Stimulated activated CD4-positive, alpha-beta T cell treated with anti-CD3 and anti-CD28 coated beads, Interleukin-12 subunit alpha, Interleukin-12 subunit beta, amount 100 ng/mL, for 48 hours (primary cell): ENCODE measurements around the gene PLPP1.

Experiments used
- DNase-seq, 3 donors: peaks; one replicate each; pipeline ENCODE4 v3.0.0-alpha.2; 2020; ENCODE audit warnings: low read depth in 2 of 3, low spot score in 1 of 3

Gene PLPP1

DNA sequence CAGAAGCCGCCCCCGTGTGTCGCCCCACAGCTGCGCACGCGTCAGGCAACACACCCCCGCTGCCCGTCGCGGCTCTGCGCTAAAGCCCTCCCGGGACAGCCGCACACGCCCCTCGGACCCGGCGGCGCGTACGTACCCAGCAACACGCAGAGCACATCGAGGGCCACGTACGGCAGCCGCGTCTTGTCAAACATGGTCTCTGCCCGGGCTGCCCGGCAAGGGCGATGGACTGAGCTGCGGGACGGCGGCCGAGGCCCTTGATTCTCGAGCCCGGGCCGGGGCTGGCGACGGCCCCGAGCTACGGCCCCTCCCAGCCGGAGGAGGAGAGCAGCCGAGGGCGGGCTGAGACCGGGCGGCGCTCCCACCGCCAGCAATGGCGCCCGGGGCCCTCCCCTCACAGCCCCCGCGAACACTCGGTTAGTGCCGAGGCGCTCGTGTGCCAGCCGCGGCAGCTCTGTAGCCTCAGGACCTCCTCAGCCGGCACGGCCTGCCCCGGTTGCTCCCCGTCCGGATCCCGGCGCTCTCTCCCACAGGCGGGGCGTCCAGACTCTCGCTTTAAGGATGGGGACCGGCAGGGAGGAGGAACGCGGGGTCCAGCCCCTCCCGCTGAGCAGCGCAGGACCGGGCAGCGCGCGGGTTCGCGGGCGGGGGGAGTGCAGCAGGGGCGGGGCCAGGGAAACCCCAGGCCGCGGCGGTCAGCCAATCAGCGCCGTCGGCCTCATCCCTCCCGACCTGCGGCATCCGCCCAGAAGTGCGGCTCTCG lies at the start of gene PLPP1:
Gene PLPP1 (minus strand): TSS at position 529 of the 763 bp plus-strand sequence. CDS start 335 bp downstream, at position 194.
- DNase-seq, result peak; percentile 53 to 81 (median 73)

GRCh38 chr5:55583578-55583977 lies 48.8 kb upstream of the PLPP1 start:
- DNase-seq, result no peak

- DNase-seq, result no peak
These were observed 47.5 kb upstream of the PLPP1 start for GRCh38 chr5:55582256-55582655.

GRCh38 chr5:55580042-55580441 lies 45.3 kb upstream of the PLPP1 start:
- DNase-seq, result no peak

- no peak for DNase-seq
These were observed 44.0 kb upstream of the PLPP1 start for GRCh38 chr5:55578771-55579170.

GRCh38 chr5:55577353-55578060 lies 42.7 kb upstream of the PLPP1 start:
- no peak for DNase-seq

DNA sequence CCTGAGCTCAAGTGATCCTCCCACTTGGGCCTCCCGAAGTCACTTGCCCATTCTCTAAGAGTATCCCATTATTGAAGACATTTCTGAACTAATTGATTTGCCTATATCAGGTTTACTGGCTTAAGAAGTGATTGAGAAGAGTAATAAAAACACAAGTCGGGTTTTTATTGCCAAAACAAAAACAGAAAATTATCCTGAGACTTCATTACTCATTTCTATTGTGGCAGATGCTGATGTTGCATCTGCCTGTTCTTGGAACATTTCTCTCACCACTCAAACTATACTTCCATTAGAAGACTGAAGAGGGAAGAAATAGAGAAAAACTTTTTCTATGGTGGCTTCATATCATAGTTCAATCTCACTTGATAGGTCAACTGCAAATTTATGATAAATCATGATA lies 41.9 kb upstream of the PLPP1 start:
- DNase-seq, result no peak

DNA sequence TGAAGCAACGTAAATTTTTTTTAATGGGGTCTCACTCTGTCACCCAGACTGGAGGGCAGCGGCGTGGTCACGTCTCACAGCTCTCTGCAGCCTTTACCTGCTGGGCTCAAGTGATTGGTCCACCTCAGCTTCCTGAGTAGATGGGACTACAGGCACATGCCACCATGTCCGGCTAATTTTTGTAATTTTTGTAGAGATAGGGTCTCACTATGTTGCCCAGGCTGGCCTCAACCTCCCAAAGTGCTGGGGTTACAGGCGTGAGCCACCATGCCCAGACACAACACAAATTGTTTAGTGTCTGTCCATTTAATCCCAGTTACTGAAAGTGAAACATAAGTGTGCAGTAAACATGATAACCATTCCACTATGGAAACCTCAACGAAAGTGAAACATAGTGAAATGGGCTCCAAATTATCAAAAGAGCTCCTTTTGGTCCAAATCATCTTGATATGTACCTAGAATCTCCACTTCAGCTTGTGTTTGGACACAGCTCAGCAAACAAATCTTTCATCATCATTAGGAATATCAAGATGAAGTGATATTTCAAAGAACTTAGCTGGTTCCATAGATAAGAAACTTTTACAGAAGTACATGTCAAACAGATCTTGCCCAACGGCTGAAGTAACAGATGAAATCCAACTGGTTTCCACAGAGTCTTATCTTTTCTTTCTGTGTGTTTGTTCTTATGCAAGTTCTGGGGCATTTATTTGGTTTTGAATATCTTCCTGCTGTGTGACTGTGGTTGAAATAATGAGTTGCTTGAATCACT lies 41.2 kb upstream of the PLPP1 start:
- no peak for DNase-seq

DNA sequence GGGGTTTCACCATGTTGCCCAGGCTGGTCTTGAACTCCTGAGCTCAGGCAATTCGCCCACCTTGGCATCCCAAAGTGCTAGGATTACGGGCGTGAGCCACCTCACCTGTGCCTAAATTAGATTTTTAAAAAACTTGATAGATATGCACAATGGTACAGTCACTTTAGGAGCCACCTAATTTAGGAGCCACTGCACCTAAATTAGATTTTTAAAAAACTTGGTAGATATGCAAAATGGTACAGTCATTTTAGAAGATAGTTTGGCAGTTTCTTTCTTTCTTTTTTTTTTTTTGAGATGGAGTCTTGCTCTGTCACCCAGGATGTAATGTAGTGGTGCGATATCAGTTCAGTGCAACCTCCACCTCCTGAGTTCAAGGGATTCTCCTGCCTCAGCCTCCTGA lies 37.8 kb upstream of the PLPP1 start:
- no peak for DNase-seq

- no peak for DNase-seq
These were observed 37.3 kb upstream of the PLPP1 start for GRCh38 chr5:55572020-55572419.

DNA sequence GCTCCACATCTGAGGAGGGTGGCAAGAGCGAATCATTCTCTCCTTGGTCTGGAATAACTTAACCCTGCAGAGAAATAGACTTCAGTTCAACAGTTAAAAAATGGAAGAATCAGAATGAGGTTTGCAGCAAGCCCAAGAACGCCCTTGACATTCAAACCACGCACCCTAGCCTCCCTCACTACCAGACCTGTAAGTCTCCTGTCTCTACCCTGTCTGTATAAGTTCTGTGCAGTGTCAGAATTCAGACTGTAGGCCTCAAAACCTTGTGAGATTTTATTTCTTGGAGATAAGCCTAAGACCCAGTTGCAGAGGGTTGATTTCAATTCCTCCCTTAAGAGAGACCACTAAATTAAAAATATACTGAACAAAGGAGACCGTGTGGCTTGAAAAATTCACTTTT lies 35.8 kb upstream of the PLPP1 start:
- no peak for DNase-seq

GRCh38 chr5:55570026-55570425 lies 35.3 kb upstream of the PLPP1 start:
- no peak for DNase-seq

DNA sequence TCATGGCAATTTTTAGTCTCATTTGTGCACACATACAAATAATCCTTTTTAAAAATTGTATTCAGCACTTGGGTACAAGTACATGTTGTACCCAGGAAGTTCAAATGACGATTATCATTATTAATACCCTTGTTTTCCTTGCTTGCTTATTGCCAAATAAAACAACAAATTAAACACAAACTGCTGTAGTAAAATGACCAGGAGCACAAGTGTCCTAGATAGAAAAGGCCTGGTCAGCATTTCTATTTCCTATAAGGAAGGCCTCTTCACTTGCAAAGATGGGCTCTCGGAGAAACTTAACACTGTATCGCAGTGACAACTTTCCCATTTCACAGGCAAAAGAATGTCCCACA lies 34.7 kb upstream of the PLPP1 start:
- no peak for DNase-seq

- no peak for DNase-seq
These were observed 34.1 kb upstream of the PLPP1 start for GRCh38 chr5:55568654-55569512.

- DNase-seq, result no peak
These were observed 30.0 kb upstream of the PLPP1 start for GRCh38 chr5:55564721-55565120.

DNA sequence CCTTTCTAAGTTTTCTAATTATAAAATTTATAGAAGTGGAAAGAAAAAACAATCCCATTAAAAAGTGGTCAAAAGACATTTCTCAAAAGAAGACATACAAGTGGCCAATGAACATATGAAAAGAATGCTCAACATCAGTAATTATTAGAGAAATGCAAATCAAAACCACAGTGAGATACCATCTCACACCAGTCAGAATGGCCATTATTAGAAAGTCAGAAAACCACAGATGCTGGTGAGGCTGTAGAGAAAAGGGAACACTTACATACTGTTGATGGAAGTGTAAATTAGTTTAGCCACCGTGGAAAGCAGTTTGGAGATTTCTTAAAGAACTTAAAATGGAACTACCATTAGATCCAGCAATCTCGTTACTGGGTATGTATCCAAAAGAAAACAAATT lies 23.7 kb upstream of the PLPP1 start:
- DNase-seq, result no peak

DNA sequence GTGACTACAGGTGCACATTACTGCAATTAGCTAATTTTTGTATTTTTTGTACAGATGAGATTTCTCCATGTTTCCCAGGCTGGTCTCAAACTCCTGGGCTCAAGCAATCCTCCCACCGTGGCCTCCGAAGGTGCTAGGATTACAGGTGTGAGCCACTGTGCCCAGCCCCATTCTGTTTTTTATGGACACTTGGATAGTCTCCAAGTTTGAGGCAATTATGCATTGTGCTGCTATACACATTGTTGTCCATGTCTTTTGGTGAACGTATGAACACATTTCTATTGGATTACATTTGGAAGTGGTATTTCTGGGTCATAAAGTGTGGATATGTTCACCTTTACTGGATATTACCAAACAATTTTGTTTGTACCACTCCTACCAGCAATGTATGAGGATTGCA lies 22.4 kb upstream of the PLPP1 start:
- no peak for DNase-seq

GRCh38 chr5:55554585-55555202 lies 19.9 kb upstream of the PLPP1 start:
- no peak for DNase-seq

DNA sequence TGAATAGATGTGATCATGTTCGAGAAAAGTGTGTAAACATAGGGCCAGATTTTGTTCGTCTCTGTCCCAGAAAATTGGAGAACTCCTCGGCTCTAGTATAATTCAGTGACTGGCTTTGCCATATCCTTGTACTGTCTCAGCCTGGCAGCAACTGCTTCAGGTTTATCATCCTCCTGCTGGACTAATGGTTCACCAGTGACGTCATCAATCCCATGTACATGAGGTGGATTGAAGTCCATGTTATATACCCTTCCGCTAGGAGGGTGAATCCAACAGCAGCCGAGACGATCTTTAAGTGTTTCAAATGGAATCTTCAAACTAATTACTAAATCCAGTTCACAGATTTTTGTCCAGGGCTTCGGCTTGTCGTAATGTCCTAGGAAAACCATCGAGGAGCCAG lies 17.1 kb upstream of the PLPP1 start:
- DNase-seq, result no peak

DNA sequence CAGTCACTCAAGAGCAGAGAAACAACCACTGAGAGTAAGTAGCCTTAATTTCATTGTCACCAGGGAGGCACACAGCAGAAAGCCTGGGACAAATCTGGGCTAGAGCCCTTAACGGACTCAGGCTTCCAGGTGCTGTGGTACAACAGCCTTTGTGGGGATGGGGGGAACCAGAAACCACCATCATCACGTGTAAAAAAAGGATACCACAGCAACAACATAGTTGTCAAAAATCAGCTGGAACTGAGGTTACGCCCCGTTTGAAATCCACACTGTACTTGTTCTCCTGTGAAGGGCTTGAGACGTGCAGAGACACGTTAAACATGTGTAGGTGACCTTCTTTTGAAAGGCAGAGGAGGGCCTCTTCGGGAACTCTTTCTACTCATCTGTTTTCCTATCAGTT lies 16.6 kb upstream of the PLPP1 start:
- no peak for DNase-seq

DNA sequence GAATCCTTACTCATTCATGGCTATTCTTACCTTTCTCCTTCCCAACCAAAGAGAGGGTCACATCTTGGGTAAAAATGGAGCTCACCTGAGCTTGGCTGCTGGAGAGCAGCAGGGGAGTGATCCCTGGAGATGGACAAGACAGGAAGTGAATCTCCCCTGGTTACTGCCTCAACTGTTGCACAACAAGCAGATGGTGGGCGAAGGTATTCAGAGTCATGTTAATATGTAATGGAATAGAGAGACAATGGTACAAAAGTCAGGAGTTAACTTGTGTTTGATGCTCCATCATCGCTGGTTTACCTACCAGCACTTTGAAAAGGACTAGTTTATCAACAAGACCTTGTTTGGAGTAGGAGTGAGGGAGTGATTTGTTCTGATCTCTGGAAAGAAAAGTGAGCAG lies 13.0 kb upstream of the PLPP1 start:
- DNase-seq, result no peak
